Cardiac muscle cell (in vitro differentiated cells and primary cell): ENCODE results near the gene GPR37L1. TPM values are rescaled to one million over a fixed set of nuclear protein-coding genes. Genes with fewer than 3 reads are reported as not detected.

Experiments
- DNase-seq, 2 donors: peaks; one replicate each; pipeline versions ENCODE4 v3.0.0 to v3.0.0-alpha.2; 2010 to 2017; ENCODE audit warnings: low read depth in 1 of 2, low spot score in 1 of 2
- H3K27ac ChIP-seq: fragments of 200-600 bp; sonication (generic); 2 replicates; pipeline ENCODE4 v1.5.1; 2016
- H3K27me3 ChIP-seq: fragments of 200-600 bp; sonication (generic); 2 replicates; pipeline ENCODE4 v1.6.0; 2016; ENCODE audit warnings: control low read depth
- H3K36me3 ChIP-seq: fragments of 200-600 bp; sonication (generic); 2 replicates; pipeline ENCODE4 v1.5.1; 2016; ENCODE audit warnings: control low read depth
- H3K4me1 ChIP-seq: fragments of 200-600 bp; sonication (generic); 2 replicates; pipeline ENCODE4 v1.8.1; 2017; ENCODE audit warnings: low read depth, mild to moderate bottlenecking, mixed run types
- H3K4me3 ChIP-seq: fragments of 200-600 bp; sonication (generic); 2 replicates; pipeline ENCODE4 v1.5.1; 2016; ENCODE audit warnings: mild to moderate bottlenecking
- H3K9me3 ChIP-seq: fragments of 200-600 bp; sonication (generic); 2 replicates; pipeline ENCODE4 v1.5.1; 2017; ENCODE audit warnings: low read depth, mild to moderate bottlenecking, control low read depth
- polyA plus RNA-seq: library from polyadenylated mRNA; unstranded; fragments of >200 nt; fragmentation: Nextera tagmentation; extraction: Ambion mirVana; gene quantifications from 2 replicates; pipeline ENCODE4 v1.2.1, GENCODE V29; 2016
- total RNA-seq: library from RNA; depleted of rRNA; stranded (reverse); fragments of >200 nt; gene quantifications from 2 replicates; pipeline ENCODE4 v1.2.3, GENCODE V29; 2016
- TF ChIP-seq, protein P1 (sequence below): IDR thresholded peaks from 2 replicates; pipeline ENCODE4 v1.5.1; 2012; ENCODE audit warnings: low read depth, mild to moderate bottlenecking, low read length

Gene GPR37L1
- total and polyA plus RNA-seq, 2 experiments from 2014 or later: not detected

DNA sequence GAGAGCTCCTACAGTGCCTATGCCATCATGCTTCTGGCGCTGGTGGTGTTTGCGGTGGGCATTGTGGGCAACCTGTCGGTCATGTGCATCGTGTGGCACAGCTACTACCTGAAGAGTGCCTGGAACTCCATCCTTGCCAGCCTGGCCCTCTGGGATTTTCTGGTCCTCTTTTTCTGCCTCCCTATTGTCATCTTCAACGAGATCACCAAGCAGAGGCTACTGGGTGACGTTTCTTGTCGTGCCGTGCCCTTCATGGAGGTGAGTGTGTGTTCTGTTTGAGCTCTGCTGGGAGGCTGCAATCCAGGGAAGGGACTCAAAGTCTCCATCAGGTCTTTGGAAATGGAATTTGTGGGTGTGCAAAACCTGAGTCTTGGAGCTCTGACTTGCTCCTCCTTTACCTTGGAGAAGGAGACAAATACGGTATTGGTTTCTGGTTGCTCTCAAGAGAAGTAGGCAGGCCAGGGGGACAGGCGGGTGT, 658 bp downstream of the GPR37L1 start:
- no peaks in the 10 kb centered on the region for H3K27me3 ChIP-seq
- no peak overlapping the region for H3K27ac ChIP-seq
- H3K4me1 ChIP-seq: no peaks in the 10 kb centered on the region
- no peaks in the 10 kb centered on the region for H3K36me3 ChIP-seq
- H3K4me3 ChIP-seq: no peak overlapping the region
- H3K9me3 ChIP-seq: no peaks in the 10 kb centered on the region
- no peak for DNase-seq
- TF ChIP-seq, protein P1, sequence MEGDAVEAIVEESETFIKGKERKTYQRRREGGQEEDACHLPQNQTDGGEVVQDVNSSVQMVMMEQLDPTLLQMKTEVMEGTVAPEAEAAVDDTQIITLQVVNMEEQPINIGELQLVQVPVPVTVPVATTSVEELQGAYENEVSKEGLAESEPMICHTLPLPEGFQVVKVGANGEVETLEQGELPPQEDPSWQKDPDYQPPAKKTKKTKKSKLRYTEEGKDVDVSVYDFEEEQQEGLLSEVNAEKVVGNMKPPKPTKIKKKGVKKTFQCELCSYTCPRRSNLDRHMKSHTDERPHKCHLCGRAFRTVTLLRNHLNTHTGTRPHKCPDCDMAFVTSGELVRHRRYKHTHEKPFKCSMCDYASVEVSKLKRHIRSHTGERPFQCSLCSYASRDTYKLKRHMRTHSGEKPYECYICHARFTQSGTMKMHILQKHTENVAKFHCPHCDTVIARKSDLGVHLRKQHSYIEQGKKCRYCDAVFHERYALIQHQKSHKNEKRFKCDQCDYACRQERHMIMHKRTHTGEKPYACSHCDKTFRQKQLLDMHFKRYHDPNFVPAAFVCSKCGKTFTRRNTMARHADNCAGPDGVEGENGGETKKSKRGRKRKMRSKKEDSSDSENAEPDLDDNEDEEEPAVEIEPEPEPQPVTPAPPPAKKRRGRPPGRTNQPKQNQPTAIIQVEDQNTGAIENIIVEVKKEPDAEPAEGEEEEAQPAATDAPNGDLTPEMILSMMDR: no peak

DNA sequence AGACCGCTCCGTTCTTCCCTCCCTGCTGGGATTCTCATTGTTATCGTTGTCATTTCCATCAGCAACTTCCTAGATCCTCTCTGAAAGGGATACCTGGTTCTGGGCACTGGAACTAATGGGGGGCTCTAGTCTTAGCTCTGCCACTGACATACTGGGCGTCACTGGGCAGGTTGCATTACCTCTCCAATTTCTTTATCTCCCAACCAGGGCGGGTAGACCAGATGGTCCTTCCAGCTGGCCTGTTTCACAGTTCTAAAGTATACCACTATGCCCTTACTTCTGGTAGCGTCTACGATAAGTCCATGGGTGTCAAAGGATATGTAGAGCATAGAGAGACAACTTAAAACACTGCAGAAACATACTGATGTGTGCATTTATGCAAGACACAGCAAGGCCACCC, 1.4 kb downstream of the GPR37L1 start:
- Histone ChIP-seq H3K4me1 (no peaks in the 10 kb centered on the region), H3K27ac (no peak overlapping the region), H3K27me3 (no peaks in the 10 kb centered on the region), H3K4me3 (no peak overlapping the region), H3K9me3 (no peaks in the 10 kb centered on the region), H3K36me3 (no peaks in the 10 kb centered on the region)
- TF ChIP-seq, protein P1: no peak
- no peak for DNase-seq

DNA sequence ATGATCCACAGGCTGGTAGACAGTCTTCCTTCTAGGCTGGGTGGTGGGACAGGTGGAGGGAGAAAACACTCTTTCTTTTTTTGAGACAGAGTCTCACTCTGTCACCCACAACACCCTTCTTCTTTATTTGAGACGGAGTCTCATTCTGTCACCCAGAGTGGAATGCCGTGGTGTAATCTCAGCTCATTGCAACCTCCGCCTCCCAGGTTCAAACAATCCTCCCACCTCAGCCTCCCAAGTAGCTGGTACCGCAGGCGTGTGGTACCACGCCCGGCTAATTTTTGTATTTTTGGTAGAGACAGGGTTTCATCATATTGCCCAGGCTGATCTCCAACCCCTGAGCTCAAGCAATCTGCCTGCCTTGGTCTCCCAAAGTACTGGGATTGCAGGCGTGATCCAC, 2.9 kb downstream of the GPR37L1 start:
- Histone ChIP-seq H3K4me1 (no peaks in the 10 kb centered on the region), H3K36me3 (no peaks in the 10 kb centered on the region), H3K27ac (no peak overlapping the region), H3K9me3 (no peaks in the 10 kb centered on the region), H3K4me3 (no peak overlapping the region), H3K27me3 (no peaks in the 10 kb centered on the region)
- TF ChIP-seq, protein P1: no peak
- DNase-seq: no peak

DNA sequence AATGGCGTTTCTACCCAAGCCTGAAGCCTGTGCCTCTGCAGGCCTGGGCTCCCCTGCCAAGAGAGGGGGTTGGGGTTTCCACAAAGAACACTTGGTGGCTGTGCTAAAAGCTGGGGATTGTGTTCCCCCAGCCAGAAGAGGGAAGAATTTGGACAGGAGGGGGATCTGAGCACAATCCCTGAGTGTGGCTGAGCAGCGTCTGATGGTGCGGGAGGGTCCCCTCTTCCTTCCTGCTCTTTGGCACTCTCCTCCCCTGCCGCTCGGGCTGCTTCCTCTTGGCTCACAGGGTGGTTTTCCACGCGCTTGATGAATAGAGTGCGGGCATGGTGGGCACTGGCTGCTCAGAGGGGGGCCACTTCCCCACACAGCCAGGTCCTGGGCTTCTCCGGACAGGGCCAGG, 3.7 kb downstream of the GPR37L1 start:
- H3K4me3 ChIP-seq: no peak overlapping the region
- no peaks in the 10 kb centered on the region for H3K36me3 ChIP-seq
- H3K27me3 ChIP-seq: no peaks in the 10 kb centered on the region
- H3K4me1 ChIP-seq: no peaks in the 10 kb centered on the region
- H3K27ac ChIP-seq: no peak overlapping the region
- no peak for DNase-seq
- TF ChIP-seq, protein P1: no peak
- no peaks in the 10 kb centered on the region for H3K9me3 ChIP-seq

DNA sequence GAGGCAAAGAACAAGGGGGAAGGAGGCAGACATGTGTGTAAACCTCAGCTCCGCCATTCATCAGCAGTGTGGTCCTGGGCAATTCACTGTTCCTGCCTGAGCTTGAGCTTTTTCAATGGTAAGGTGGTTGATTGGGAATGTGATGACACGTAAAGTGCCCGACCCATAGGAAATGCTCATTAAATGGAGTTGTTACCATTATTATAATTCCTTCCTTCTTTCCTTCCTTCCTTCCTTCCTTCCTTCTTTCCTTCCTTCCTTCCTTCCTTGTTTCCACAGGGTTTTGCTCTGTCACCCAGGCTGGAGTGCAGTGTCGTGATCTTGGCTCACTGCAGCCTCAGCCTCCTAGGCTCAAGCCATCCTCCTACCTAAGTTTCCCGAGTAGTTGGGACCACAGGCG, 4.3 kb downstream of the GPR37L1 start:
- H3K27ac ChIP-seq: no peak overlapping the region
- DNase-seq: no peak
- H3K4me1 ChIP-seq: no peaks in the 10 kb centered on the region
- H3K9me3 ChIP-seq: no peaks in the 10 kb centered on the region
- TF ChIP-seq, protein P1: no peak
- H3K4me3 ChIP-seq: no peak overlapping the region
- H3K36me3 ChIP-seq: no peaks in the 10 kb centered on the region
- H3K27me3 ChIP-seq: no peaks in the 10 kb centered on the region
